A549 (cell line): ENCODE results near the gene CCDC40. TPM values are rescaled to one million over a fixed set of nuclear protein-coding genes. Genes with fewer than 3 reads are reported as not detected.

Experiments used
- BHLHE40 ChIP-seq: IDR thresholded peaks from 2 replicates; pipeline ENCODE4 v1.6.1; 2012; ENCODE audit warnings: low read depth, low read length, inconsistent platforms
- CHD2 ChIP-seq: fragments of 150-350 bp; IDR thresholded peaks from 2 replicates; pipeline ENCODE4 v1.6.1; 2014; ENCODE audit warnings: low read length; ENCODE audit not compliant: partially characterized antibody
- CTCF ChIP-seq: fragments of >200 bp; sonication (Bioruptor Twin); formaldehyde crosslinking; IDR thresholded peaks from 3 replicates; pipeline ENCODE4 v1.5.1; 2016
- EHF ChIP-seq: fragments of 250-450 bp; sonication (Bioruptor Pico); IDR thresholded peaks from 2 replicates; pipeline ENCODE4 v1.5.0; 2020; ENCODE audit warnings: mild to moderate bottlenecking
- FOXS1 ChIP-seq: fragments of 250-450 bp; sonication (Bioruptor Pico); IDR thresholded peaks from 2 replicates; pipeline ENCODE4 v1.5.0; 2020; ENCODE audit warnings: mild to moderate bottlenecking, moderate library complexity
- GATA3 ChIP-seq: IDR thresholded peaks from 2 replicates; pipeline ENCODE4 v1.6.1; 2012; ENCODE audit warnings: borderline replicate concordance
- HDAC2 ChIP-seq: fragments of 200-600 bp; sonication (generic); IDR thresholded peaks from 2 replicates; pipeline ENCODE4 v1.6.1; 2016
- HEYL ChIP-seq: fragments of 250-450 bp; sonication (Bioruptor Pico); IDR thresholded peaks from 2 replicates; pipeline ENCODE4 v1.8.0; 2021; ENCODE audit warnings: mild to moderate bottlenecking, moderate library complexity
- HOXB13 ChIP-seq: fragments of 250-450 bp; sonication (Bioruptor Pico); IDR thresholded peaks from 2 replicates; pipeline ENCODE4 v1.5.0; 2020; ENCODE audit warnings: low read depth, mild to moderate bottlenecking, moderate library complexity
- HOXB5 ChIP-seq: fragments of 250-450 bp; sonication (Bioruptor Pico); IDR thresholded peaks from 2 replicates; pipeline ENCODE4 v1.5.0; 2020; ENCODE audit warnings: mild to moderate bottlenecking, moderate library complexity
- JUN ChIP-seq, 2 experiments: fragments of >200 bp; sonication (Bioruptor Twin); formaldehyde crosslinking; IDR thresholded peaks; 2 replicates in 1 of 2; 3 replicates in 1 of 2; pipeline ENCODE4 v1.6.1; 2016 to 2017
- MYC ChIP-seq: IDR thresholded peaks from 2 replicates; pipeline ENCODE4 v1.6.1; 2012; ENCODE audit warnings: mild to moderate bottlenecking, inconsistent platforms, low read length, improper control_type of control experiment, borderline replicate concordance
- NPAS2 ChIP-seq: fragments of 250-450 bp; sonication (Bioruptor Pico); IDR thresholded peaks from 2 replicates; pipeline ENCODE4 v1.8.0; 2022; ENCODE audit warnings: mild to moderate bottlenecking, moderate library complexity, borderline replicate concordance
- PHF8 ChIP-seq: fragments of 200-600 bp; sonication (generic); IDR thresholded peaks from 2 replicates; pipeline ENCODE4 v1.6.1; 2016; ENCODE audit warnings: low read depth, mild to moderate bottlenecking, antibody characterized with exemption, moderate library complexity, borderline replicate concordance
- POLR2A ChIP-seq: IDR thresholded peaks from 2 replicates; pipeline ENCODE4 v1.6.1; 2012; ENCODE audit warnings: mild to moderate bottlenecking, low read length
- RAD21 ChIP-seq, 2 experiments: fragments of >200 bp in 1 of 2; sonication (Bioruptor Twin) in 1 of 2; formaldehyde crosslinking in 1 of 2; IDR thresholded peaks in 1 of 2; conservative IDR thresholded peaks in 1 of 2; 2 replicates in 1 of 2; 3 replicates in 1 of 2; pipeline ENCODE4 v1.6.1; 2012 to 2018; ENCODE audit warnings: inconsistent platforms in 1 of 2
- REST ChIP-seq: fragments of 200-600 bp; sonication (generic); IDR thresholded peaks from 2 replicates; pipeline ENCODE4 v1.6.1; 2016; ENCODE audit warnings: antibody characterized with exemption, mild to moderate bottlenecking, moderate library complexity
- RNF2 ChIP-seq: fragments of 200-600 bp; sonication (generic); IDR thresholded peaks from 2 replicates; pipeline ENCODE4 v1.6.1; 2016; ENCODE audit warnings: low read depth, mild to moderate bottlenecking, antibody characterized with exemption, moderate library complexity, borderline replicate concordance
- SMC3 ChIP-seq: fragments of >200 bp; sonication (Bioruptor Twin); formaldehyde crosslinking; IDR thresholded peaks from 3 replicates; pipeline ENCODE4 v1.6.1; 2018; ENCODE audit warnings: inconsistent platforms
- TFCP2L1 ChIP-seq: fragments of 250-450 bp; sonication (Bioruptor Pico); IDR thresholded peaks from 2 replicates; pipeline ENCODE4 v1.5.0; 2021; ENCODE audit warnings: mild to moderate bottlenecking
- TP53 ChIP-seq: fragments of 250-450 bp; sonication (Bioruptor Pico); IDR thresholded peaks from 2 replicates; pipeline ENCODE4 v1.5.0; 2021; ENCODE audit warnings: mild to moderate bottlenecking, moderate library complexity
- ZC3H11A ChIP-seq: fragments of 450-650 bp; IDR thresholded peaks from 2 replicates; pipeline ENCODE4 v1.6.1; 2014; ENCODE audit warnings: antibody characterized with exemption, mild to moderate bottlenecking
- polyA plus RNA-seq, 4 experiments: library from polyadenylated mRNA; depleted of rRNA in 3 of 4; stranded (reverse); fragments of >200 nt; fragmentation: RNase III in 1 of 4; extraction: RNeasy Plus Mini Kit Qiagen cat#74134 plus additional on column Dnase treatment in 1 of 4; gene quantifications; 2 replicates in 3 of 4; 3 replicates in 1 of 4; pipeline ENCODE4 v1.2.3, GENCODE V29; 2011 to 2017

CCDC40 gene
- polyA plus RNA-seq, 2 of the 4 experiments (the other 2 are of a cell fraction), result 5.9 to 11.3 TPM

- TF ChIP-seq EHF (CRISPR knock-in tag) (peak; percentile 82; the same call in 1 of the 2 replicates), TP53 (CRISPR knock-in tag) (0 out of 2 replicates have a peak, but pooled peaks have one; percentile 53), HDAC2 (peak; percentile 43; the same call in 1 of the 2 replicates), NPAS2 (CRISPR knock-in tag) (peak; percentile 92), MYC (peak; percentile 59; the same call in 1 of the 2 replicates), RAD21 (conservative IDR thresholded peaks at IDR 0.05 in 1 of 2, IDR thresholded peaks at IDR 0.05 in 1 of 2) (peak; percentile 18 to 68; a peak in 3 of 5 replicates), HOXB5 (CRISPR knock-in tag) (peak; percentile 94), GATA3 (0 out of 2 replicates have a peak, but pooled peaks have one; percentile 8), BHLHE40 (peak; percentile 59; the same call in 1 of the 2 replicates), CHD2 (no peak), HOXB13 (CRISPR knock-in tag) (peak; percentile 72), RNF2 (no peak), TFCP2L1 (CRISPR knock-in tag) (no peak), ZC3H11A (no peak), SMC3 (peak; percentile 86), PHF8 (peak; percentile 92), FOXS1 (CRISPR knock-in tag) (peak; percentile 51; the same call in 1 of the 2 replicates), HEYL (CRISPR knock-in tag) (peak; percentile 29; the same call in 1 of the 2 replicates), JUN (IDR thresholded peaks at IDR 0.05) (peak; percentile 77 to 91), CTCF (peak; percentile 99), POLR2A (peak; percentile 93), REST (no peak)
These were observed 64.8 kb downstream of the CCDC40 start, which contains the start of gene GAA (continued) for GRCh38 chr17:80101011-80101945.
